Lower leg skin (tissue), 4 donors: Measurements from ENCODE around the gene ADAMTS17. TPM values are rescaled to one million over a fixed set of nuclear protein-coding genes. Genes with fewer than 3 reads are reported as not detected.

ENCODE experiments used
- DNase-seq, 2 donors: peaks; one replicate each; pipeline ENCODE4 v3.0.0-alpha.2; 2019; ENCODE audit warnings: low spot score in 2 of 2
- H3K4me3 ChIP-seq: fragments of 200-600 bp; sonication (generic); 2 replicates; pipeline ENCODE4 v1.5.1; 2017; ENCODE audit warnings: mild to moderate bottlenecking, low read depth; ENCODE audit not compliant: poor library complexity, severe bottlenecking
- POLR2A ChIP-seq, 2 donors: fragments of 450-650 bp; IDR thresholded peaks; one replicate each; pipeline ENCODE4 v1.6.1; 2016 to 2017; ENCODE audit warnings: antibody characterized with exemption in 2 of 2, mild to moderate bottlenecking in 1 of 2, moderate library complexity in 1 of 2
- WGBS, 2 donors: methylation state at CpG; one replicate each; pipeline ENCODE4 v1.1.5; 2018; 5-methylcytosine and 5-hydroxymethylcytosine counted together
- intact Hi-C: fragments of 100-400 bp; cut with DNase I; formaldehyde crosslinking; loops from one replicate; pipeline ENCODE4 v1.15.0; 2023; ENCODE audit warnings: low total_unique reads
- total RNA-seq, 4 donors: library from RNA; depleted of rRNA; stranded (reverse); fragments of >200 nt; gene quantifications; one replicate each; pipeline ENCODE4 v1.1.0, GENCODE V29; 2016
- TF ChIP-seq, protein P1 (sequence below), 3 donors: fragments of 450-650 bp; IDR thresholded peaks; one replicate each; pipeline ENCODE4 v1.5.1; 2016; ENCODE audit warnings: antibody characterized with exemption in 3 of 3, mild to moderate bottlenecking in 3 of 3, moderate library complexity in 2 of 3

Gene ADAMTS17
- total RNA-seq, 4 donors from 2014 or later, result 3.5 to 7.8 (median 3.9) TPM

GRCh38 chr15:100277087-100277855, 64.5 kb downstream of the ADAMTS17 start:
- intact Hi-C loops, result no loop called here
- no peak overlapping the region for H3K4me3 ChIP-seq
- WGBS, 2 donors, result 75 to 76% methylated on average over 17 of the region's 17 CpGs
- TF ChIP-seq, protein P1, sequence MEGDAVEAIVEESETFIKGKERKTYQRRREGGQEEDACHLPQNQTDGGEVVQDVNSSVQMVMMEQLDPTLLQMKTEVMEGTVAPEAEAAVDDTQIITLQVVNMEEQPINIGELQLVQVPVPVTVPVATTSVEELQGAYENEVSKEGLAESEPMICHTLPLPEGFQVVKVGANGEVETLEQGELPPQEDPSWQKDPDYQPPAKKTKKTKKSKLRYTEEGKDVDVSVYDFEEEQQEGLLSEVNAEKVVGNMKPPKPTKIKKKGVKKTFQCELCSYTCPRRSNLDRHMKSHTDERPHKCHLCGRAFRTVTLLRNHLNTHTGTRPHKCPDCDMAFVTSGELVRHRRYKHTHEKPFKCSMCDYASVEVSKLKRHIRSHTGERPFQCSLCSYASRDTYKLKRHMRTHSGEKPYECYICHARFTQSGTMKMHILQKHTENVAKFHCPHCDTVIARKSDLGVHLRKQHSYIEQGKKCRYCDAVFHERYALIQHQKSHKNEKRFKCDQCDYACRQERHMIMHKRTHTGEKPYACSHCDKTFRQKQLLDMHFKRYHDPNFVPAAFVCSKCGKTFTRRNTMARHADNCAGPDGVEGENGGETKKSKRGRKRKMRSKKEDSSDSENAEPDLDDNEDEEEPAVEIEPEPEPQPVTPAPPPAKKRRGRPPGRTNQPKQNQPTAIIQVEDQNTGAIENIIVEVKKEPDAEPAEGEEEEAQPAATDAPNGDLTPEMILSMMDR (IDR thresholded peaks at IDR 0.05), result no peak
- TF ChIP-seq POLR2A (IDR thresholded peaks at IDR 0.05), result no peak
- peak in 1 of 2 donors; percentile 81 for DNase-seq

DNA sequence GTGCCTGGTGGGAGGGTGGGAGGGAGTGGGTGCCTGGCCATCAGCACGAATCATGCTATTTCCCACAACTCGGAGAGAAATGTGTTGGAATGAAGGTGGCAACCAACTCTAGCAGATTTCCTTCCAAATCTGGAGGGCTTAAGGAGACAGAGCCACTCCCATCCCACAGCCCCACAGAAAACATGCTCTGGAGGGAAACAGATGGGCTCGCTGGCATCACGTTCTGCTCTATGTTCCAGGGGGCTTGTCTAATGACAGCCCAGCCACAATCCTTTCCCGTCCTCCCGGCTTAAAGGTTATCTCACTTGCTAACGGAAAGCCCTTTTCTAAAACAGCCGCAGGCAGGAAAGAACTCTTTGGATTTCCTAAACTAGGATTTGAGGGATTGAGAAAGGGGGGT, 65.3 kb downstream of the ADAMTS17 start:
- peak in 1 of 2 donors; percentile 32 for DNase-seq
- WGBS, 2 donors, result 51 to 67% methylated on average over 8 of the region's 8 CpGs
- H3K4me3 ChIP-seq, result no peak overlapping the region
- intact Hi-C loops, result no loop called here
- no peak for TF ChIP-seq POLR2A (IDR thresholded peaks at IDR 0.05)
- TF ChIP-seq, protein P1 (IDR thresholded peaks at IDR 0.05), result no peak

DNA sequence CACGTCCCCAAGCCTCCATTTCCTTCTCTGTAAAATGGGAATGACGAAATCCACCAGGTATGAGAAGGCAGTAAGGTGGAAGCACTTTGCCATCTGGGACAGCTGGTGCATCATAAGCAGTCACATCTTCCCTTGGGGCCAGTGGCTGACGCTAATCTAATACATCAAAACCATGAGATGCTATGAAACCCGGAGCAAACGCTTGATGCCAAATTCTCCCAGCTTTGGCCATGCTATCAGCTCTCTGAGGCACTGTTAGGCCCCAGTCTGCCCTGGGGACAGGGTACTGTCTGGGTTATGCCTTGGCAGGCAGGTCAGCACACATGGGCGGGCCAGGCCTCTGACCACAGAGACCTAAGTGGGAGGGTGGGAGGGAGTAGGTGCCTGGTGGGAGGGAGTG, 66.1 kb downstream of the ADAMTS17 start:
- 88 to 93% methylated on average over 5 of the region's 6 CpGs for WGBS, 2 donors
- intact Hi-C loops, result no loop called here
- H3K4me3 ChIP-seq, result no peak overlapping the region
- DNase-seq, result peak in 1 of 2 donors; percentile 65
- TF ChIP-seq, protein P1 (IDR thresholded peaks at IDR 0.05), result no peak
- no peak for TF ChIP-seq POLR2A (IDR thresholded peaks at IDR 0.05)

- H3K4me3 ChIP-seq, result no peak overlapping the region
- no peak for TF ChIP-seq POLR2A (IDR thresholded peaks at IDR 0.05)
- TF ChIP-seq, protein P1 (IDR thresholded peaks at IDR 0.05), result no peak
- no peak for DNase-seq
- 73 to 84% methylated on average over 3 of the region's 3 CpGs for WGBS, 2 donors
- intact Hi-C loops, result no loop called here
Measured at GRCh38 chr15:100269831-100270230, 71.9 kb downstream of the ADAMTS17 start.

DNA sequence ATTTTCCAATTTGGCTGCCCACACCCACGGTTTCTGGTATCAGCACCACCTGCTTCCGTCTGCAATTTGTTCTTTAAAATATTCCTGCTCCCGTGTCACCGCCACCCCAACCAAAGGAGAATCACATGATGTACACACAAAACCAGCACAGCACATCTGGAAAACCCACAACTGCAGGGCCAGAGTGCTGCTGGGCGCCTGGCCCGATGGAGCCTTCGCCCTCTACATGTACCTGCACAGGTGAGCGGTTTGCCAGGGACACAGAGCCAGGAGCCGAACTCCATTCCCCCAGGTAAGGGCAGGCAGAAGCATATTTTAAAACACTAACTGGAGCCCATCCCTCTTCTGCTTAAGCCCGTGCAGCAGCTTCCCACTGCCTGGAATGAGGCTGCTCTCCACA, 75.6 kb downstream of the ADAMTS17 start:
- DNase-seq, result peak in 1 of 2 donors; percentile 62
- WGBS, 2 donors, result 23 to 65% methylated on average over 10 of the region's 10 CpGs
- TF ChIP-seq, protein P1 (IDR thresholded peaks at IDR 0.05), result no peak
- TF ChIP-seq POLR2A (IDR thresholded peaks at IDR 0.05), result no peak
- H3K4me3 ChIP-seq, result no peak overlapping the region
- intact Hi-C loops, result no loop called here
